ENCODE results near the gene SCYGR1. TPM values are rescaled to one million over a fixed set of nuclear protein-coding genes. Genes with fewer than 3 reads are reported as not detected.
"Not testable (repeated sequence)": the region's sequence is repeated elsewhere in the genome, so short reads cannot be mapped to it uniquely, and the experiment has no call there.

The SCYGR1 gene
- total RNA-seq, 2 experiments from 2014 or later = not detected

GRCh38 chr2:227364585-227365263 lies 23.0 kb downstream of the SCYGR1 start:
- H3K36me3 Mint-ChIP-seq; CTCF ChIA-PET; H3K4me1 Mint-ChIP-seq (ENCODE audit: low read depth); H3K27ac Mint-ChIP-seq; H3K4me3 Mint-ChIP-seq; POLR2A ChIA-PET; H3K27me3 Mint-ChIP-seq; DNase-seq; intact Hi-C loops (cut with micrococcal nuclease); H3K9me3 Mint-ChIP-seq: not testable (repeated sequence)

GRCh38 chr2:227363756-227364155 lies 24.0 kb downstream of the SCYGR1 start:
- H3K9me3 Mint-ChIP-seq = no peaks in the 10 kb centered on the region
- peaks cover 2% of the 10 kb centered on the region for H3K36me3 Mint-ChIP-seq
- intact Hi-C loops (cut with micrococcal nuclease) = no loop called here
- no peak for DNase-seq
- no peaks in the 10 kb centered on the region for H3K27me3 Mint-ChIP-seq
- H3K4me1 Mint-ChIP-seq (ENCODE audit: low read depth) = peaks cover 2% of the 10 kb centered on the region
- no peak overlapping the region for H3K4me3 Mint-ChIP-seq
- ChIA-PET CTCF (no interaction called here), POLR2A (no interaction called here)
- H3K27ac Mint-ChIP-seq = no peak overlapping the region

DNA sequence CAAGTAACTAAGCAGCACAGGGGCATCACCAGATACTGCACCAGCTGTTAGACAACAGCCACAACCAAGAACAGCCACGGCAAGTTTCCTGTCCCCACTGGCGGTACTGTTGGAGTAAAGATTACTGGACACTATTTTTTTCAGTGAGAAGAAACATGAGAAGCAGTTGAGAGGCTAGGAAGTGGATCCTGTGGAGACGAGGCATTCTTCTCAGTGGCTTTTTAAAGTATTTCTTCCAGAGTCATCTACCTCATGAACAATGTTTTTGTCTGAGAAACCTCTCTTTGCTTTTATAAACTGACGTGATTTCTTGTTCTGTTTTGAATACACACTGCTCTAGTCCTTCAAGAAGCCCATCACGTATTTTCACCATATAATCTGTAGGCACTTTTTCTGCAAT lies 27.4 kb downstream of the SCYGR1 start:
- Mint-ChIP-seq H3K36me3 (peaks cover 10% of the 10 kb centered on the region), H3K27ac (no peak overlapping the region), H3K9me3 (no peaks in the 10 kb centered on the region), H3K4me3 (no peak overlapping the region), H3K4me1 (ENCODE audit: low read depth) (peaks cover 2% of the 10 kb centered on the region), H3K27me3 (no peaks in the 10 kb centered on the region)
- ChIA-PET CTCF (no interaction called here), POLR2A (no interaction called here)
- intact Hi-C loops (cut with micrococcal nuclease) = no loop called here
- DNase-seq = no peak

- ChIA-PET POLR2A (no interaction called here), CTCF (interaction anchor here (0.6 kb wide), 1 partner anchor 31 kb away, joined by 5 read pairs; no protein-coding TSS in a partner anchor)
- Mint-ChIP-seq H3K9me3 (no peaks in the 10 kb centered on the region), H3K4me1 (ENCODE audit: low read depth) (peaks cover 14% of the 10 kb centered on the region), H3K4me3 (no peak overlapping the region), H3K36me3 (peaks cover 7% of the 10 kb centered on the region), H3K27ac (peak overlapping the region; percentile 38), H3K27me3 (no peaks in the 10 kb centered on the region)
- intact Hi-C loops (cut with micrococcal nuclease) = loop anchor here (1.0 kb wide), 1 partner anchor 26 kb away; the partner anchor contains the start of gene MFF
- no peak for DNase-seq
These were observed 36.1 kb downstream of the SCYGR1 start for GRCh38 chr2:227351639-227352038.

DNA sequence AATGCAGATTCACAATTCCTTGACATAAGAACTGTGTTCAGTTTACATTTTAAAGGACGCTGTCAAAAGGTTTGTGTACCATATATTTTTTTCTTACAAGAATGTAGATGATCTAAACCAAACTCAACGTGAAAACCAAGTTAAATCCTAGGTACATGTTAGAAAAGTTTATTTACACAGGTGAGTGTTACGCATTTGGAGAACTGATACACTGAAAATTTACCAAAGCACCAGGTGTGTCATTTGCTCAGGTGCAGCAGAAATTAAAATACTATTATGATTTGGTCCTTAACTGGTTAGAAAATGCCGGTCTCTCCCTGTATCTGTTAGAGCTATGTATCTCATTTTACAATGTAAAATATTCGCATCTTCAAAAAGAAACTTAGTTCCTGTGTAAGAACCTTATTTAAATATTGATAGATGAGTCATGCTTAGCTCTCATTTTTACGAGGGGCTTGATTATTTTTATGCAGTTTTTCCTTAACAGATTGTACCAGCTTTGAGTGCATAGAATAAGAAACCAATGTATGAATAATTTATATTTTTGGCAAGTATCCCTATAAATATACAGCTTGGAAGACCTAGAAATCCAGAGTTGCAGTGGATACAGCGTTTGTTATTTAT lies 37.6 kb downstream of the SCYGR1 start:
- Mint-ChIP-seq H3K27me3 (no peaks in the 10 kb centered on the region), H3K27ac (no peak overlapping the region), H3K4me1 (ENCODE audit: low read depth) (peaks cover 14% of the 10 kb centered on the region), H3K9me3 (no peaks in the 10 kb centered on the region), H3K36me3 (peaks cover 13% of the 10 kb centered on the region), H3K4me3 (no peak overlapping the region)
- DNase-seq = no peak
- ChIA-PET CTCF (no interaction called here), POLR2A (no interaction called here)
- intact Hi-C loops (cut with micrococcal nuclease) = no loop called here

- intact Hi-C loops (cut with micrococcal nuclease) = no loop called here
- POLR2A ChIA-PET = no interaction called here
- no peak for DNase-seq
- H3K9me3 Mint-ChIP-seq = no peaks in the 10 kb centered on the region
- H3K4me1 Mint-ChIP-seq (ENCODE audit: low read depth) = peaks cover 14% of the 10 kb centered on the region
- H3K4me3 Mint-ChIP-seq = no peak overlapping the region
- CTCF ChIA-PET = interaction anchor here (1.2 to 1.6 kb wide), 2 partner anchors 12 to 418 kb away, joined by 4 read pairs; no protein-coding TSS in a partner anchor
- peaks cover 13% of the 10 kb centered on the region for H3K36me3 Mint-ChIP-seq
- no peaks in the 10 kb centered on the region for H3K27me3 Mint-ChIP-seq
- H3K27ac Mint-ChIP-seq = no peak overlapping the region
These were observed 39.4 kb downstream of the SCYGR1 start for GRCh38 chr2:227348324-227348723.

GRCh38 chr2:227347117-227347516 lies 40.6 kb downstream of the SCYGR1 start:
- Mint-ChIP-seq H3K9me3 (no peaks in the 10 kb centered on the region), H3K36me3 (peaks cover 19% of the 10 kb centered on the region), H3K4me1 (ENCODE audit: low read depth) (peaks cover 14% of the 10 kb centered on the region), H3K4me3 (no peak overlapping the region), H3K27ac (no peak overlapping the region), H3K27me3 (no peaks in the 10 kb centered on the region)
- POLR2A ChIA-PET = interaction anchor here (0.5 kb wide), 1 partner anchor 412 kb away, joined by 3 read pairs; no protein-coding TSS in a partner anchor
- intact Hi-C loops (cut with micrococcal nuclease) = no loop called here
- DNase-seq = no peak
- CTCF ChIA-PET = interaction anchor here (0.6 kb wide), 1 partner anchor 1926 kb away, joined by 3 read pairs; no protein-coding TSS in a partner anchor

DNA sequence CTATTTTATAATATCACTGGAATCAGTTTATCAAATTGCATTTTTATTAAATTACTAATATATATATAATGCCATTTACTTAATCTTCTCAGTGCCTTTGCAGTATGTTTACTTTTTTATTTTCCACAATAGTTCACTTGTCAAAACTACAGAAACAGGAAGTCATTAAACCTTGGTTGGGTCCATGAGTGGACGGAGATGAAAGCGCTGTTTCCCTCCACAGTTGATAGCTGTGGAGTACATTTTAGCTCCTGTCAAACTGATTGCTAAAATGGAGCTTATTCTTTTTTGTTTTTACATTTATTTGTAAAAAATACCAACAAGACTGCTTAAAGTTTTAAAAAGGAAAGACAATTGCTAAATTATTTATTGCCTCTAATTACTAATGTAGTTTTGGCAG lies 43.5 kb downstream of the SCYGR1 start:
- ChIA-PET CTCF (no interaction called here), POLR2A (no interaction called here)

DNA sequence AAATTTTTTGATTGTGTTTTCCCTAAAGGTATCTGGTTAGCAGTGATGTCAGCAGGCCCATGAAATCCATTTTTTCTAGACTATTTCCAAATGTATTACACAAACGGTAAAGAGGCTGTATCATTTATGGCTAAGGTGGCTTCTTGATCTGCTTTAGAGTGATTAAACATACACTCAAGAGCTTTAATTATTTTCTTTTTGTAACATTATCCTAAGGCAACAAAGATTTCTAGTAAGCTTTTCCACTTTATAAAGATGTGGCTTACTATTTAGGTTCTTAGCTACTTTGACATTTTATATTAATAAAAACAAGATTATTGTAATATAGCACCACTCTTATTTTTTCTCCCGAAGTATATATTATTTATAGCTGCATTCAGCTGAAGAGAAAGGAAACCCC lies 46.2 kb downstream of the SCYGR1 start:
- Mint-ChIP-seq H3K9me3 (no peaks in the 10 kb centered on the region), H3K36me3 (peaks cover 26% of the 10 kb centered on the region), H3K4me1 (ENCODE audit: low read depth) (no peaks in the 10 kb centered on the region), H3K27me3 (no peaks in the 10 kb centered on the region), H3K27ac (no peak overlapping the region), H3K4me3 (no peak overlapping the region)
- intact Hi-C loops (cut with micrococcal nuclease) = no loop called here
- DNase-seq = no peak
- POLR2A ChIA-PET = no interaction called here
- CTCF ChIA-PET = no interaction called here

More for the DNA sequence above, 43.5 kb downstream of the SCYGR1 start:
- Mint-ChIP-seq H3K9me3 (no peaks in the 10 kb centered on the region), H3K27ac (no peak overlapping the region), H3K4me1 (ENCODE audit: low read depth) (no peaks in the 10 kb centered on the region), H3K4me3 (no peak overlapping the region), H3K27me3 (no peaks in the 10 kb centered on the region), H3K36me3 (peaks cover 25% of the 10 kb centered on the region)
- no peak for DNase-seq
- intact Hi-C loops (cut with micrococcal nuclease) = no loop called here

- H3K4me3 Mint-ChIP-seq = no peak overlapping the region
- H3K36me3 Mint-ChIP-seq = peaks cover 32% of the 10 kb centered on the region
- no peaks in the 10 kb centered on the region for H3K27me3 Mint-ChIP-seq
- peaks cover 10% of the 10 kb centered on the region for H3K4me1 Mint-ChIP-seq (ENCODE audit: low read depth)
- no peaks in the 10 kb centered on the region for H3K9me3 Mint-ChIP-seq
- no peak for DNase-seq
- H3K27ac Mint-ChIP-seq = no peak overlapping the region
- CTCF ChIA-PET = interaction anchor here (0.7 kb wide), 1 partner anchor 318 kb away, joined by 3 read pairs; no protein-coding TSS in a partner anchor
- intact Hi-C loops (cut with micrococcal nuclease) = no loop called here
- POLR2A ChIA-PET = no interaction called here
These were observed 47.6 kb downstream of the SCYGR1 start for GRCh38 chr2:227340106-227340505.

GRCh38 chr2:227339098-227339599 lies 48.6 kb downstream of the SCYGR1 start:
- intact Hi-C loops (cut with micrococcal nuclease) = no loop called here
- H3K9me3 Mint-ChIP-seq = no peaks in the 10 kb centered on the region
- H3K4me1 Mint-ChIP-seq (ENCODE audit: low read depth) = peaks cover 17% of the 10 kb centered on the region
- no peak overlapping the region for H3K4me3 Mint-ChIP-seq
- DNase-seq = no peak
- no peak overlapping the region for H3K27ac Mint-ChIP-seq
- POLR2A ChIA-PET = no interaction called here
- CTCF ChIA-PET = no interaction called here
- peaks cover 39% of the 10 kb centered on the region for H3K36me3 Mint-ChIP-seq
- no peaks in the 10 kb centered on the region for H3K27me3 Mint-ChIP-seq

Measured in activated CD4-positive, alpha-beta memory T cell treated with anti-CD3 and anti-CD28 coated beads for 36 hours (primary cell).